Subcutaneous abdominal adipose tissue (tissue), 5 donors: ENCODE measurements around the gene TFF1.

ENCODE experiments used
- H3K27ac ChIP-seq: one replicate; pipeline ENCODE4 v1.7.0; 2013; ENCODE audit warnings: low read depth, mild to moderate bottlenecking, inconsistent platforms, low read length, moderate library complexity
- H3K27me3 ChIP-seq, 5 donors: one replicate each; pipeline ENCODE4 v1.7.0; 2013; ENCODE audit warnings: low read length in 5 of 5, inconsistent platforms in 1 of 5; ENCODE audit not compliant: control insufficient read depth in 5 of 5, insufficient read depth in 4 of 5
- H3K36me3 ChIP-seq, 5 donors: one replicate each; pipeline ENCODE4 v1.7.0; 2013; ENCODE audit warnings: low read length in 5 of 5; ENCODE audit not compliant: control insufficient read depth in 5 of 5, insufficient read depth in 5 of 5
- H3K4me1 ChIP-seq, 5 donors: one replicate each; pipeline ENCODE4 v1.7.0; 2013; ENCODE audit warnings: low read length in 5 of 5, mild to moderate bottlenecking in 3 of 5, moderate library complexity in 1 of 5; ENCODE audit not compliant: control insufficient read depth in 5 of 5, insufficient read depth in 5 of 5
- H3K4me3 ChIP-seq, 5 donors: one replicate each; pipeline ENCODE4 v1.7.0; 2013; ENCODE audit warnings: low read length in 5 of 5, low read depth in 1 of 5
- H3K9ac ChIP-seq, 5 donors: one replicate each; pipeline ENCODE4 v1.7.0; 2013; ENCODE audit warnings: low read length in 5 of 5, mild to moderate bottlenecking in 4 of 5, moderate library complexity in 3 of 5
- H3K9me3 ChIP-seq, 5 donors: one replicate each; pipeline ENCODE4 v1.7.0; 2013; ENCODE audit warnings: low read length in 5 of 5; ENCODE audit not compliant: control insufficient read depth in 5 of 5
- donor health status: healthy.
- donor health status: healthy.
- donor health status: healthy.
- donor health status: healthy.
- donor health status: healthy.

Gene TFF1

DNA sequence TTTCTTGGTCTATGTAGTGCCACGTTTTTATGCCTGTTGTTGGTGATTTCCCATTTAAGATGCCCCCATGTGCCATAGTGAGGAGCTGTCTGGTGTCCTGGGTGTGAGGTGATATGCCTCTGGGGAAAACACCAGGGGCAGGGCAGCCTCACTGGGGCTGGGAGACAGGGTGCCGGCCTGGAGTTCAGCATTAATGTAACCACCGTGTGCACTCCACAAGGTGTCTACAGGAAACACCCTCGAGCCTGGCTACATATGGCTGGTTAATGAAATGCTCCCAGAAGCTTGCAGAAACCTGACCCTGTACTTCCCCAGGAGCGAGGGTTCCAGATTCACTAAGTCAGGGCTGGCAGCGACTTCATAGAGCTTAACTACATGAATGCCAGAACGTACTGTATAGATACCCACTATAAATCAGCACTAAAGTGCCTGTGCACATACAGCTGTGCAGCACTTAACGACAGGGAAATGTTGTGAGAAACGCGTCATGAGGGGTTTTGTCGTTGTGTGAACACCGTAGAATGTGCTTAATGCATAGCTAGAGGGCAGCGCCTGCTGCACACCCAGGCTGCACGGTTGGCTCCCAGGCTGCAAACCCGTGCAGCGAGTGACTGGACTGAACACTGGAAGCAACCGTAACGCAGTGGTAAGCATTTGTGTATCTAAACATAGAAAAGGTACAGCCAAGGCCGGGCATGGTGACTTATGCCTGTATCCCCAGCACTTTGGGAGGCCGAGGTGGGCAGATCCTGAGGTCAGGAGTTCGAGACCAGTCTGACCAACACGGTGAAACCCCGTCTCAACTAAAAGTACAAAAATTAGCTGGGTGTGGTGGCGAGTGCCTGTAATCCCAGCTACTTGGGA lies 25.9 kb downstream of the TFF1 start:
- no peak overlapping the region for H3K27ac ChIP-seq
- H3K9me3 ChIP-seq: no peaks in the 10 kb centered on the region
- H3K27me3 ChIP-seq: peaks cover 0 to 16% (median 8%) of the 10 kb centered on the region in 5 donors
- H3K4me1 ChIP-seq: peaks cover 0 to 8% (median 0%) of the 10 kb centered on the region in 5 donors
- no peak overlapping the region for H3K9ac ChIP-seq
- no peaks in the 10 kb centered on the region for H3K36me3 ChIP-seq
- H3K4me3 ChIP-seq: no peak overlapping the region

DNA sequence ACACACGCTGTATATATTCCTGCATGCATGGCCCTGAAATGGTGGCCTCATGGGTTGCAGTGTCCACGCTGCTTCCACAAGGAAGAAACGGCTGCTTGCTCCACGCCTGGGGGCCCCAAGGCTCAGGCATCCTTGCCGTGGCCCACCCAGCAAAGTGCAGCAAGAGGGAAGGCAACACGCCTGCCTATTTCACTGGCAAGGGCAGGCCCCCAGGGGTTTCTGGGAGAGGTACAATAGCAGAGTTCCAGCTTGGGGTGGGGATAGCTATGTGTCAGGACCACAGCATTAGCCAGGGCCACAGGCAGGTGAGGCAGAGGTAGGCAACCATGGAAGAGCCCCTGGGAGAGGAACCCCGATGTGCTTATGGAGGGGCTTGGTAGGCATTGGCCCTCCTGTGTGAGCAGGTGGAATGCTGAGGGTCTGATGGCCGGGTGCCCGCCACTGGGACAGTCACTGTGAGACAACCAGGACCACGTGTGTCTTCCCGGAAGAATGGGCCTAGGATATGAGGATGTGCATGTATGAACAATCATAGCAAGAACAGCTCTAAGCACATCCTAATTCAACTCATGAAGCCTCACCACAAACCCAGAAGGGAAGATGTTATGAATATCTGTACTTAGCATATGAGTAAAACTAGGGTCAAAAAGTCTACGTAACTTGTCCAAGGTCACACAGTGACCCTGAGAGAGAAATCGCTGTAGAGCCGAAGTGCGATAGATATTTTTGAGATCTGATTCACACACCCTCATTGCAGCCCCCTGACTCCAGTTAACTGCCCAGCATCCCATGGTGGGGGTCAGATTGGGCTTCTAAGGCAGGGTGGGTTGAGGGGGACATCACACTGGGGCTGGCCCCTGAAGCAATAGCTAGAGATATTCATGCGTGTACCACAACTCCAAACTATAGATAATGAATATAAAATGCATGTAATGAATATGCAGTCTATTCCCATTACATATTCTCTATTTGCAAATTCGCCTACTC lies 27.3 kb downstream of the TFF1 start:
- peaks cover 0 to 16% (median 8%) of the 10 kb centered on the region in 5 donors for H3K27me3 ChIP-seq
- H3K9me3 ChIP-seq: no peaks in the 10 kb centered on the region
- peaks cover 0 to 8% (median 0%) of the 10 kb centered on the region in 5 donors for H3K4me1 ChIP-seq
- no peak overlapping the region for H3K4me3 ChIP-seq
- no peak overlapping the region for H3K9ac ChIP-seq
- no peaks in the 10 kb centered on the region for H3K36me3 ChIP-seq
- H3K27ac ChIP-seq: no peak overlapping the region

DNA sequence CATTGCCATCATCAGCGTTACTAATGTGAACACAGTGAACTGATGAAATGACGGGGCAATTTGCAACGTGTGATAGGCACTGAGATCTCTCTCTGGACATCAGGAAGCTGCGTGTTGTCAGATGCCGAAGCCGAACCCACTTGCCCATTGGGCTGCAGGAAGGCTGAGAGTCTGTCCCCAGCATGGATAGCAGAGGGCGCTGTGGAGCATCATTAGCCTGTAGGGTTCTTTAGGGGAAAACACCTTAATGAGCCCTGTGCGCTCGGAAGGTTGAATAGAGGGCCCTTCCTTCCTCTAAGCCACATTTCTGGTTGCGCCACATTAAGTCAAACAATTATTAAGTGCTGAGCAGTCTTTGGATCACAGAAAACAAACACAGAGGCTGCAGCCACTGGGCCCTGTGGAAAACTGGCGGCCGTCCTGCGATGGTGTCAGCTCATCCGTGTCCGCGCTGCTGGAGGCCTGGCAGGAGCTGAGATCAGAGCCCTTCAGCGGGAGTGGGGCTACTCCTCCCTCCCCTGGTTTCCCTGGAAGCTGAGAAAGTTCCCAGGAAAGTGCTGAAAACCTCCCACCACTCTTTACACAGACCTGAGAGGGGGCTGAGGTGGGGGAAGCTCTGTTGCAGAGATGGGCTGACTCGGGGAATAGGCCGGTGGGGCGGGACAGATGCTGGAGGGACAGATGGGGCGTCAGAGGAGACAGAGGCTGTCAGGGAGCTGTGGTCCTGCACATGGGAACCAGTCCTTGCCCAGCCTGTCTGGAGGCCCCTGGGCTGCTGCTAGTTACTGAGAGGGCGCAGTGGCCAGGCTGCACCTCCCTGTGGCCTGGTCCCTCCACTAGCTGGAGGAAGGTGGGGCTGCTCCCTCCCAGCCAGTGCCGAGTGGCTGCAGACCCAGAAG lies 28.3 kb downstream of the TFF1 start:
- Histone ChIP-seq H3K9me3 (no peaks in the 10 kb centered on the region), H3K4me3 (peak overlapping the region in 2 of 5 donors; percentile 9 to 14), H3K27ac (no peak overlapping the region), H3K36me3 (no peaks in the 10 kb centered on the region), H3K27me3 (peaks cover 0 to 17% (median 7%) of the 10 kb centered on the region in 5 donors), H3K4me1 (peaks cover 0 to 8% (median 0%) of the 10 kb centered on the region in 5 donors), H3K9ac (no peak overlapping the region)

DNA sequence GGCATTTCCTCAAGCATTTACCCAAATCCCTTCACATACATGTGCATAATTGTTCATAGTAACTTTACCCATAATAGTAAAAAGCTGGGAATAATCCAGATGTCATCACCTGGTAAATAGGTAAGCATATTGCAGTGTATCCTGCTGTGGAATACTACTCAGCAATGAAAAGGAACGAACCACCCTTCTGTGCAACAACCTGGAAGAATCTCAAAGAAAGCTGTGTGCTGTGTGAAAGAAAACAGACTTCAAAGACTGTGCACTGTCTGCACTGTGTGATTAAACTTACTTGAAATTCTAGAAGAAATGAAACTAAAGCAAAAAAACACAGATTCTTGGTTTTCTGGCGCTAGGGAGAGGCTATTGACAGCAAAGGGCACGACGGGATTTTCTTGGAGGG lies 29.1 kb downstream of the TFF1 start:
- H3K9me3 ChIP-seq: peaks cover 0 to 3% (median 2%) of the 10 kb centered on the region in 5 donors
- no peak overlapping the region for H3K4me3 ChIP-seq
- no peak overlapping the region for H3K9ac ChIP-seq
- H3K27me3 ChIP-seq: peaks cover 2 to 24% (median 7%) of the 10 kb centered on the region in 5 donors
- H3K36me3 ChIP-seq: no peaks in the 10 kb centered on the region
- no peak overlapping the region for H3K27ac ChIP-seq
- H3K4me1 ChIP-seq: peaks cover 0 to 8% (median 0%) of the 10 kb centered on the region in 5 donors

DNA sequence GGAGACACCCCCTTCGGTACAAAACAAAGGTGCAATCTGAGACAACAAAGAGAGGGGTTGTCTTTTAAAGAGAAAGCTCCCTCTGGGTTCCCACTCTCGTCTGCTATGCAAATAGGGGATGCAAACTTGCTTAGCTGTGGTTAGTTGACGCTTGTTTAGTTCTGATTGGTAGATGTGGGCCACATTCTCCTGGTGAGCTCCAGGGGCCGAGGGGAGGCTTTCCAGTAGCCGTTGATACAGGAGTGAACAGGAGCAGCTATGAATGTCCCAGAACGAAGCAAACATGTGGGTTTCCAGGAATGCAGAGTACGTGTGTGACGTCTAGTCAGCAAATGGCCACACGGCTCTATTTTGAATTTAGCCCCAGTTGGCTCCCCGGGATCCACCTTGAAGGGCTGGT lies 30.3 kb downstream of the TFF1 start:
- Histone ChIP-seq H3K9me3 (peaks cover 0 to 12% (median 8%) of the 10 kb centered on the region in 5 donors), H3K27ac (no peak overlapping the region), H3K4me3 (no peak overlapping the region), H3K36me3 (no peaks in the 10 kb centered on the region), H3K4me1 (peaks cover 0 to 8% (median 0%) of the 10 kb centered on the region in 5 donors), H3K27me3 (peaks cover 2 to 27% (median 7%) of the 10 kb centered on the region in 5 donors), H3K9ac (no peak overlapping the region)

DNA sequence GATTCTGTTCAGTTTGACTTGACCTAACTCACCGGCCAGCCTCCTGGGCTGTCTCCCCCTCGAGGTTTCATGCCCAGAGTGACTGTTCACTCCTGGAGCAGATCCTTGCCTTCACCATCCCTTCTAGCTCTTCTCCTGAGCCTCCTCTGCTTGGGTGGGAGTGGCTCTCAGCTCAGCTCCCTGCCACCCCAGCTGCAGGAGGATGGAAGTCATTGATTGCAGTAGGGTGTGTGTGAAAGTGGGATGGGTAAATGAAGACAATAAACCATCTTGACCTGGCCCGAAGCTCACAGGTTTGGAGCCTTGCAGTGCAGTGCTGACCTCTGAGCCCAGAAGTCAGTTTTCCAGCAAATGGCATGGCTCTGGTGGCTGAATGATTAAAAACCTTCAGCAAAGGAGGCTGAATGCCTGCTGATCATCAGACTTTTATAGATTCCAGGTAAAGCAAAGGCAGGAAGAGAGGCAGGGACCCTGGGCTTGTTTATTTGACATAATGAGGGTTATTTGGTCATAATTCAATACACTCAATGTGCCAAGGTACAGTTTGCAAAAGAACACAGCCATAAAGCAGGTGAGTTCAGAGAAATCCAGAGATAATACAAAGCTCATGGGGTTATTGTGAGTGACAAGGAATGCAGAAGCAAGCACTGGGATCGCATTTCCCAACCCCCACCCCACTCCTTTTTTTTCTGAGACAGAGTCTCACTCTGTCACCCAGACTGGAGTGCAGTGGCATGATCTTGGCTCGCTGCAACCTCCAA lies 33.6 kb downstream of the TFF1 start:
- Histone ChIP-seq H3K27ac (no peak overlapping the region), H3K27me3 (peaks cover 2 to 21% (median 3%) of the 10 kb centered on the region in 5 donors), H3K4me3 (no peak overlapping the region), H3K36me3 (no peaks in the 10 kb centered on the region), H3K9ac (no peak overlapping the region), H3K4me1 (peaks cover 0 to under 1% (median 0%) of the 10 kb centered on the region in 5 donors), H3K9me3 (peaks cover 0 to 12% (median 8%) of the 10 kb centered on the region in 5 donors)

DNA sequence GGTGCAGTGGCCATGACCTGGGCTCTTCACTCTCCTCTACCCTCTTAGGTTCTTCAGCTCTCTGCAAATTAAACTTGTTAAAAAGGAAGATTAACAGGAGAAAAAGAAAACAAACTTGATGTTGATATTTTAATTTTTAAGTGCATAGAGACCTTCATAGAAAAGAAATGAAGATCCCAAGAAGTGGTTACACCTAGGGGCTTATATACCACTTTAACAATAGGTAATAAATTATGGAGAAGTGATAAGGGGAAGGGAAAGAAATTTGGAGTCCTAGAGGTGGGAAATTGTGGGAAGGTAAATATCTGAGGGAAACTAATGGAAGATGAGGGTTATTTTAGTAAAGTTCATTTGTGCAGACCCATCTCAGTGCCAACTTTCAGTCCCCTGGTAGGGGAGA lies 34.7 kb downstream of the TFF1 start:
- H3K27ac ChIP-seq: no peak overlapping the region
- peaks cover 0 to 12% (median 8%) of the 10 kb centered on the region in 5 donors for H3K9me3 ChIP-seq
- H3K4me3 ChIP-seq: no peak overlapping the region
- H3K4me1 ChIP-seq: no peaks in the 10 kb centered on the region
- peaks cover 2 to 18% (median 3%) of the 10 kb centered on the region in 5 donors for H3K27me3 ChIP-seq
- H3K36me3 ChIP-seq: no peaks in the 10 kb centered on the region
- H3K9ac ChIP-seq: no peak overlapping the region

DNA sequence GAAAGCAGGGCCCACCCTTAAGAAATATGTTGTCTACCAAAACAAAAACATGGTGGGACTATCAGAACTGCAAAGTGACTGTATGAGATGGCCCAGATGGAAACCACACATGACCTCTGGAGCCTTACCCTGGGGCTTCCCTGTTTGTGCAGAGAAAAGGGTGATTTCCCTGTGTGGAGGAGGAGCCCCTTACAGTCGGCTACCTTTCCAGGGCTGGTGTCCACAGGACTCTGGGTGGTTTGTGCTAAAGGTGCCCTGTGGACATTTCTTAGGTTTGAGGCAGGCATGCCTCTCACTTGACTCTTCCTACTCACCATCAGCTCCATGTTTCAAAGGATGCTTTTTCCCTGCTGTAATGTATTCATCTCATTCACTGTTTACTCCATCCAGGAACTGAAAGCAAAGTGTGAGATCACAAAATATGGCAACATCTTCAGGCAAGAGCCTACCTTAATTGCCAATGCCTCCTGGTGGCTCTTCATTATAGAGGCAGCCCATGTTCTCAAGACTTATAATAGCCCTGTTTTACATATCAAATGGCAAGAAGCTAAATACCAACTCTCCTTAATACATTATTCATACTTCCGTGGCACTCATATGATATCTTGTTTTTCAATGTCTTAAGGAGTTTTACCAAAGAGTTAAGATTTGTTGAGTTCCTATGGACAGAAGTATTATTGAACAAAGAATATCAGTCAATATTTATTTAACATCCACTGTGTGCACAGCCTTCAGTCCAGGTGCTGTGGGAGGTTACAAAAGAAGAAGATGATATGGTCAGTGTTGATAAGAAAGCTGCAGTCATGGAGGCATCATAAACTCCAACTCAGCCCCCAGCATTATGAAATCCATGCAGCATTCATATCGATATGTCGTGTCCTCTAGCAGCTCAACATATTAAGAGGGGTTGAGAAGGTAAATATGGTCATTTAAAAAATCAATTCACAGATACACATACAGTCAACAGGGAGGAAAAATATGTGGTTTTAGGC lies 35.7 kb downstream of the TFF1 start:
- Histone ChIP-seq H3K27me3 (peaks cover 0 to 13% (median 0%) of the 10 kb centered on the region in 5 donors), H3K27ac (no peak overlapping the region), H3K4me3 (no peak overlapping the region), H3K4me1 (no peaks in the 10 kb centered on the region), H3K9me3 (peaks cover 0 to 12% (median 8%) of the 10 kb centered on the region in 5 donors), H3K36me3 (no peaks in the 10 kb centered on the region), H3K9ac (no peak overlapping the region)
